GM12878 (cell line): ENCODE measurements around the gene TRMU.

Experiments
- CTCF ChIP-seq, 3 experiments: IDR thresholded peaks in 2 of 3; conservative IDR thresholded peaks in 1 of 3; 2 replicates each; pipeline ENCODE4 v1.5.1; 2011; ENCODE audit warnings: low read depth in 3 of 3, low read length in 3 of 3, mild to moderate bottlenecking in 3 of 3, control low read depth in 2 of 3, moderate library complexity in 2 of 3, inconsistent platforms in 1 of 3, mixed read lengths in 1 of 3; ENCODE audit not compliant: control insufficient read depth in 2 of 3, insufficient read depth in 1 of 3; ENCODE audit errors: extremely low read depth in 1 of 3
- NRF1 ChIP-seq: conservative IDR thresholded peaks from 2 replicates; pipeline ENCODE4 v1.6.1; 2011; ENCODE audit warnings: mild to moderate bottlenecking, low read depth, low read length, improper control_type of control experiment
- TBL1XR1 ChIP-seq: IDR thresholded peaks from 2 replicates; pipeline ENCODE4 v1.6.1; 2012; ENCODE audit warnings: low read depth, low read length, improper control_type of control experiment
- TCF7 ChIP-seq: IDR thresholded peaks from 2 replicates; pipeline ENCODE4 v1.6.1; 2014; ENCODE audit warnings: antibody characterized with exemption, borderline replicate concordance
- USF2 ChIP-seq: IDR thresholded peaks from 2 replicates; pipeline ENCODE4 v1.6.1; 2011; ENCODE audit warnings: low read depth, low read length, improper control_type of control experiment, borderline replicate concordance

- TF ChIP-seq CTCF (IDR thresholded peaks at IDR 0.05 in 2 of 3, conservative IDR thresholded peaks at IDR 0.05 in 1 of 3; ENCODE audit: control insufficient read depth in 2 of 3, extremely low read depth in 1 of 3, insufficient read depth in 1 of 3, low read depth in 3 of 3, low read length in 3 of 3) = no peak
- TF ChIP-seq TCF7 = no peak
- TF ChIP-seq USF2 = no peak
- no peak for TF ChIP-seq NRF1
- no peak for TF ChIP-seq TBL1XR1
Measured at GRCh38 chr22:46318576-46318975, 16.9 kb upstream of the TRMU start.
